Measurements from ENCODE around the gene LRRC26.

DNA sequence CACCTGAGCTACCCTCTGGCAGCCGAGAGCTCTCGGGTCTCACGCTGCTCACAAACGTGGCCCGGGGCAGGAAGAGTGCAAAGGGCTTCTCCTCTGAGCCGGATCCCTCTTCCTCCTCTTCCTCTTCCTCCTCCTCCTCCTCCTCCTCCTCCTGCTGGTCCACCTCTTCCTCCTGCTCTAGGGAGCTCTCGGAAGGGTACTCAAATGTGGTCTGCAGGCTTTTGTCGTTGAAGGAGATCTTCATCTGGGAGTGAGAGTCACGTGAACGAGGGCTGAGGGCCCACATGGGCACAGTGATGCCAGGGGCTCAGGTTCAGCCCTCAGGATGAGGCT is 22.6 kb upstream of the LRRC26 start:
- TF ChIP-seq, protein P1, sequence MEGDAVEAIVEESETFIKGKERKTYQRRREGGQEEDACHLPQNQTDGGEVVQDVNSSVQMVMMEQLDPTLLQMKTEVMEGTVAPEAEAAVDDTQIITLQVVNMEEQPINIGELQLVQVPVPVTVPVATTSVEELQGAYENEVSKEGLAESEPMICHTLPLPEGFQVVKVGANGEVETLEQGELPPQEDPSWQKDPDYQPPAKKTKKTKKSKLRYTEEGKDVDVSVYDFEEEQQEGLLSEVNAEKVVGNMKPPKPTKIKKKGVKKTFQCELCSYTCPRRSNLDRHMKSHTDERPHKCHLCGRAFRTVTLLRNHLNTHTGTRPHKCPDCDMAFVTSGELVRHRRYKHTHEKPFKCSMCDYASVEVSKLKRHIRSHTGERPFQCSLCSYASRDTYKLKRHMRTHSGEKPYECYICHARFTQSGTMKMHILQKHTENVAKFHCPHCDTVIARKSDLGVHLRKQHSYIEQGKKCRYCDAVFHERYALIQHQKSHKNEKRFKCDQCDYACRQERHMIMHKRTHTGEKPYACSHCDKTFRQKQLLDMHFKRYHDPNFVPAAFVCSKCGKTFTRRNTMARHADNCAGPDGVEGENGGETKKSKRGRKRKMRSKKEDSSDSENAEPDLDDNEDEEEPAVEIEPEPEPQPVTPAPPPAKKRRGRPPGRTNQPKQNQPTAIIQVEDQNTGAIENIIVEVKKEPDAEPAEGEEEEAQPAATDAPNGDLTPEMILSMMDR (conservative IDR thresholded peaks at IDR 0.05; ENCODE audit: low read depth, low read length): no peak
- TF ChIP-seq EZH2 (IDR thresholded peaks at IDR 0.05; ENCODE audit: borderline replicate concordance, low read depth, low read length, poor library complexity, severe bottlenecking): no peak

Data from A673 (cell line).